K562 (cell line): ENCODE results near the gene PUM1. TPM values are rescaled to one million over a fixed set of nuclear protein-coding genes. Genes with fewer than 3 reads are reported as not detected.
A peak's percentile ranks its signal among the peaks of the same experiment; 100 is the strongest.

Experiments used
- ATF6 ChIP-seq: sonication (generic); formaldehyde crosslinking; IDR thresholded peaks from 2 replicates; pipeline ENCODE4 v1.4.0; 2020; ENCODE audit warnings: mild to moderate bottlenecking, missing genetic modification reagents
- BCOR ChIP-seq: fragments of 450-650 bp; IDR thresholded peaks from 2 replicates; pipeline ENCODE4 v1.6.1; 2016
- CAMTA2 ChIP-seq: fragments of 250-450 bp; sonication (Bioruptor Pico); conservative IDR thresholded peaks from 2 replicates; pipeline ENCODE4 v1.5.1; 2022
- CBFB ChIP-seq: sonication (generic); formaldehyde crosslinking; IDR thresholded peaks from 2 replicates; pipeline ENCODE4 v1.4.0; 2020; ENCODE audit warnings: mild to moderate bottlenecking, missing genetic modification reagents
- CREB3L1 ChIP-seq: fragments of 450-650 bp; IDR thresholded peaks from 2 replicates; pipeline ENCODE4 v1.6.1; 2014; ENCODE audit warnings: low read depth, mild to moderate bottlenecking, moderate library complexity, borderline replicate concordance
- FOS ChIP-seq: IDR thresholded peaks from 3 replicates; pipeline ENCODE4 v1.6.1; 2011; ENCODE audit not compliant: insufficient read length; ENCODE audit errors: extremely low read depth
- FOXJ2 ChIP-seq: fragments of 200-800 bp; sonication (Bioruptor generic); IDR thresholded peaks from 2 replicates; pipeline ENCODE4 v1.6.1; 2016; ENCODE audit warnings: missing genetic modification characterization, missing compliant biosample characterization
- FOXM1 ChIP-seq, 2 experiments: fragments of 450-650 bp in 1 of 2; sonication (generic) in 1 of 2; formaldehyde crosslinking in 1 of 2; IDR thresholded peaks; 2 replicates each; pipeline versions ENCODE4 v1.6.1 to v1.9.0; 2017 to 2022; ENCODE audit warnings: low read depth in 2 of 2, mild to moderate bottlenecking in 2 of 2, missing genetic modification reagents in 1 of 2, moderate library complexity in 1 of 2
- KLF6 ChIP-seq: fragments of 250-450 bp; sonication (Bioruptor Pico); IDR thresholded peaks from 2 replicates; pipeline ENCODE4 v1.4.0; 2020; ENCODE audit warnings: mild to moderate bottlenecking, moderate library complexity, borderline replicate concordance
- LARP7 ChIP-seq: fragments of 450-650 bp; IDR thresholded peaks from 2 replicates; pipeline ENCODE4 v1.6.1; 2016
- MCM5 ChIP-seq: fragments of 450-650 bp; IDR thresholded peaks from 2 replicates; pipeline ENCODE4 v1.6.1; 2016; ENCODE audit warnings: low read depth
- MTA2 ChIP-seq: fragments of 450-650 bp; IDR thresholded peaks from 2 replicates; pipeline ENCODE4 v1.6.1; 2016; ENCODE audit warnings: low read depth
- PHTF2 ChIP-seq: fragments of 250-450 bp; sonication (Bioruptor Pico); IDR thresholded peaks from 2 replicates; pipeline ENCODE4 v1.5.0; 2021; ENCODE audit warnings: mild to moderate bottlenecking
- RBM25 ChIP-seq: fragments of 200-400 bp; formaldehyde crosslinking; IDR thresholded peaks from 2 replicates; pipeline ENCODE4 v1.6.1; 2018; ENCODE audit warnings: low read length, low read depth, moderate library complexity; ENCODE audit not compliant: severe bottlenecking
- SMC3 ChIP-seq: conservative IDR thresholded peaks from 2 replicates; pipeline ENCODE4 v1.6.1; 2011; ENCODE audit warnings: low read depth, low read length, improper control_type of control experiment; ENCODE audit not compliant: insufficient read depth
- TFAM ChIP-seq: fragments of 250-450 bp; sonication (Bioruptor Pico); conservative IDR thresholded peaks from 2 replicates; pipeline ENCODE4 v1.5.0; 2021; ENCODE audit warnings: mild to moderate bottlenecking, moderate library complexity
- U2AF2 ChIP-seq: fragments of 200-400 bp; formaldehyde crosslinking; optimal IDR thresholded peaks from 2 replicates; pipeline ENCODE3; 2017; ENCODE audit warnings: low read depth, mild to moderate bottlenecking, low read length
- USF2 ChIP-seq: sonication (generic); formaldehyde crosslinking; IDR thresholded peaks from 2 replicates; pipeline ENCODE4 v1.5.0; 2020; ENCODE audit warnings: missing genetic modification reagents
- YY1 ChIP-seq, 3 experiments: IDR thresholded peaks; 2 replicates each; pipeline ENCODE4 v1.6.1; 2011; ENCODE audit warnings: low read length in 2 of 3, mild to moderate bottlenecking in 2 of 3, moderate library complexity in 2 of 3, borderline replicate concordance in 1 of 3, control low read depth in 1 of 3, low read depth in 1 of 3; ENCODE audit not compliant: insufficient read depth in 3 of 3, insufficient replicate concordance in 2 of 3, control insufficient read depth in 1 of 3, insufficient read length in 1 of 3; ENCODE audit errors: extremely low read depth in 1 of 3
- ZBTB7A ChIP-seq: IDR thresholded peaks from 2 replicates; pipeline ENCODE4 v1.6.1; 2011; ENCODE audit warnings: low read depth, mild to moderate bottlenecking, low read length, moderate library complexity, borderline replicate concordance; ENCODE audit not compliant: control insufficient read depth
- ZFP36 ChIP-seq: fragments of 150-350 bp; IDR thresholded peaks from 2 replicates; pipeline ENCODE4 v1.6.1; 2018; ENCODE audit warnings: low read length, low read depth; ENCODE audit not compliant: partially characterized antibody
- polyA plus RNA-seq, 8 experiments: library from polyadenylated mRNA; depleted of rRNA in 4 of 8; stranded (reverse) in 5 of 8; unstranded in 3 of 8; fragments of >200 nt; fragmentation: Nextera tagmentation in 2 of 8; fragmentation: Illumina TruSeq in 1 of 8; extraction: Ambion mirVana in 2 of 8; extraction: Trizol in 1 of 8; gene quantifications; 2 replicates each; pipeline versions ENCODE4 v1.2.1 to v1.2.3, GENCODE V29; 2011 to 2014; ENCODE audit warnings: inconsistent platforms in 1 of 8, missing spikeins in 1 of 8
- total RNA-seq, 7 experiments: library from RNA; depleted of rRNA in 6 of 7; stranded (reverse); fragments of >200 nt in 6 of 7; fragmentation: Illumina TruSeq in 2 of 7; extraction: Trizol in 2 of 7; gene quantifications; 2 replicates each; pipeline versions ENCODE4 v1.2.1 to v1.2.3, GENCODE V29; 2011 to 2021; ENCODE audit warnings: low replicate concordance in 1 of 7
- TF ChIP-seq, protein P1 (sequence below): IDR thresholded peaks from 2 replicates; pipeline ENCODE4 v1.6.1; 2011; ENCODE audit not compliant: insufficient read length; ENCODE audit errors: extremely low read depth

PUM1 gene
- total and polyA plus RNA-seq, 9 of the 15 experiments (the other 6 are each of a cell fraction or from before 2014, with no cell fraction given) = 37.7 to 104 (median 55.7) TPM

DNA sequence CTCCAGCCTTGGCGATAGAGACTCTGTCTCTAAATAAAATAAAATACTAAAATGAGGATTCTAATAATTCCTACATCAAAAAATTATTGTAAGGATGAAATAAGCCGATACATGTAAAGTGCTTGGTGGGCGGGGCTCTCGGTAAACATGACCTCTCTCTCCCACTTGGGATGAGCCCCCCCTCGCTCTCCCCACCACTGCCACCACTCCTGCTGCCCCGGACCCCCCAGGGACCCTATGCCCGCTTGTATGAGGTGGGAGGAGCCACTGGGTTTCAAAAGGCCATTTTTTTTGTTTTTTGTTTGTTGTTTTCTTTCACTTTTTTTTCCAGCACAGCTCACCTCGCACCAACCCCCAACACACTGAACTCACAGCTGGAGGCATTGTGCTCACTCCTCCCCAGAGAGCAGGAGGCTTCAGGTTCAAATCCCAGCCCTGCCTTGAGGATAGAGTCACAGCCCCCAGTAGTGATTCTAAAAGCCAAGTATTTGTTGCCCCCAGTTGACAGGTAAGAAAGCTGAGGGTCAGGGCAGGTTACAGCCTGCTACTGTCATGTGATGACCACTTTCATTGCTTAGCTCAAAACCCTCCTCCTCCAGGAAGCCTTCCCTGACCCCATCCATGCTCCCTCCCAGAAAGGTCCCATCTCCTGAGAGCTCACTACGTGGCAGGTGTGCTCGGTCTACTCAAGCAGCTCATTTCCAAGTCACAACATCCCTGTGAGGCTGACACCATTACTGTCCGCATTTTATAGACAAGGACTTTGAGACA is 161.1 kb downstream of the PUM1 start (continued):
- TF ChIP-seq SMC3 (no peak), FOXM1 (IDR thresholded peaks at IDR 0.05; ENCODE audit: low read depth) (no peak), FOXM1 (CRISPR knock-in tag; IDR thresholded peaks at IDR 0.05; ENCODE audit: low read depth) (no peak), KLF6 (no peak), ATF6 (CRISPR knock-in tag) (no peak), FOXJ2 (tag) (no peak), FOS (no peak), LARP7 (no peak), RBM25 (peak; percentile 18), YY1 (IDR thresholded peaks at IDR 0.05; ENCODE audit: borderline replicate concordance in 1 of 3, control insufficient read depth in 1 of 3, extremely low read depth in 1 of 3, insufficient read depth in 3 of 3, insufficient read length in 1 of 3, insufficient replicate concordance in 2 of 3, low read depth in 1 of 3, low read length in 2 of 3) (no peak), PHTF2 (CRISPR knock-in tag) (no peak), U2AF2 (no peak), CAMTA2 (no peak), CBFB (CRISPR knock-in tag) (no peak), ZFP36 (peak; percentile 97), USF2 (CRISPR knock-in tag) (0 out of 2 replicates have a peak, but pooled peaks have one; percentile 3), MTA2 (no peak), BCOR (peak; percentile 77; the same call in 1 of the 2 replicates), ZBTB7A (peak; percentile 74), TFAM (CRISPR knock-in tag) (no peak), MCM5 (no peak), CREB3L1 (no peak)
- TF ChIP-seq, protein P1, sequence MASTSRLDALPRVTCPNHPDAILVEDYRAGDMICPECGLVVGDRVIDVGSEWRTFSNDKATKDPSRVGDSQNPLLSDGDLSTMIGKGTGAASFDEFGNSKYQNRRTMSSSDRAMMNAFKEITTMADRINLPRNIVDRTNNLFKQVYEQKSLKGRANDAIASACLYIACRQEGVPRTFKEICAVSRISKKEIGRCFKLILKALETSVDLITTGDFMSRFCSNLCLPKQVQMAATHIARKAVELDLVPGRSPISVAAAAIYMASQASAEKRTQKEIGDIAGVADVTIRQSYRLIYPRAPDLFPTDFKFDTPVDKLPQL = no peak
